HUES6 (cell line): ENCODE measurements around the gene ABLIM3.

Experiments used
- H3K27ac ChIP-seq: 2 replicates; pipeline ENCODE4 v1.7.0; 2013; ENCODE audit warnings: low read depth, mild to moderate bottlenecking, low read length, inconsistent platforms
- H3K27me3 ChIP-seq: 2 replicates; pipeline ENCODE4 v1.6.1; 2013; ENCODE audit warnings: low read length; ENCODE audit not compliant: control insufficient read depth, insufficient read depth
- H3K36me3 ChIP-seq: 2 replicates; pipeline ENCODE4 v1.6.1; 2013; ENCODE audit warnings: low read length; ENCODE audit not compliant: control insufficient read depth, insufficient read depth
- H3K4me1 ChIP-seq: 2 replicates; pipeline ENCODE4 v1.6.1; 2013; ENCODE audit warnings: low read length; ENCODE audit not compliant: control insufficient read depth, insufficient read depth
- H3K4me3 ChIP-seq: 2 replicates; pipeline ENCODE4 v1.5.1; 2013; ENCODE audit warnings: low read depth, low read length
- H3K9ac ChIP-seq: one replicate; pipeline ENCODE4 v1.6.1; 2013; ENCODE audit warnings: mild to moderate bottlenecking, low read length
- H3K9me3 ChIP-seq: 2 replicates; pipeline ENCODE4 v1.6.1; 2013; ENCODE audit warnings: low read depth, low read length; ENCODE audit not compliant: control insufficient read depth, insufficient read depth

ABLIM3 gene

DNA sequence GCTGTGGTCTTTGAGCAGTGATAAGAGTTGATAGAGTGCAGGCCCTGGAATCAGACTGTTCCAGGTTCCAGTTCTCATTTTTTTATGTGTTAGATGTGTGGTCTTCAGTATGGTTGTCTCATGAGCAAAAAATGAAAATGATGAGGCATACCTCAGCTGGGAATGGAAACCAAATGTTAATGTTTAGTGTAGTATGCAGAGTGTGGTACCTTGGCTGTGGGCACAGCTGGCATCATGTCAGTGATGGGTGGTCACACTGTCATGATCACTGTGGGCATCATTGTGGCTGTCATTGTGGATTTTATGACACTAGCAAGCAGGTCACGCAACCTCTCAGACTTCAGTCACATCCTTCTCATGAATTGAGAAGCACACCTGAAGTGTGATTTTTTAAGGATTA is 6.4 kb downstream of the ABLIM3 start:
- H3K4me1 ChIP-seq, result peaks cover 5% of the 10 kb centered on the region; the same call in 1 of the 2 replicates
- no peak overlapping the region for H3K27ac ChIP-seq
- H3K4me3 ChIP-seq, result no peak overlapping the region
- peaks cover 3% of the 10 kb centered on the region for H3K27me3 ChIP-seq
- peaks cover 3% of the 10 kb centered on the region; the same call in 1 of the 2 replicates for H3K9me3 ChIP-seq
- H3K36me3 ChIP-seq, result no peaks in the 10 kb centered on the region
- H3K9ac ChIP-seq, result no peak overlapping the region

DNA sequence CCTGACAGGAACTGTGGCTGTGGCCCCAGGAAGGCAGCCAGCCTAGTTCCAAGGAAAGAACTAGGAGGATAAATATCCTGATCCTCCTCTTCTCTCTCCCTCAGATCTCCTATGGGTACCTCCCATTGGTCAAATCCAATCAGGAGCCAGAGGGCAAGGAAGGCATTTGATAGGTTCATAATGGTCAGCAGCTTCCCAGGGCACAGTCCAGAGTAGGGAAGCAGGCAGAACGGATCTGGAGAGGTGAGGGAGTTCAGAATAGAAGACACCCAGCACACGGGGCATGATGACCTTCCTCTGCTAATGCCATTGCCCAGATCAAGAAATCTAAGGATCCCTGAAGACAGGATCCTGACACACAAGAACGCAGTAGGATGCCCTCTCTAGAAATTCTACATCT is 8.6 kb downstream of the ABLIM3 start:
- Histone ChIP-seq H3K4me1 (peaks cover 6% of the 10 kb centered on the region; the same call in 1 of the 2 replicates), H3K9me3 (peaks cover 3% of the 10 kb centered on the region; the same call in 1 of the 2 replicates), H3K27ac (no peak overlapping the region), H3K4me3 (no peak overlapping the region), H3K9ac (no peak overlapping the region), H3K27me3 (no peaks in the 10 kb centered on the region), H3K36me3 (no peaks in the 10 kb centered on the region)

DNA sequence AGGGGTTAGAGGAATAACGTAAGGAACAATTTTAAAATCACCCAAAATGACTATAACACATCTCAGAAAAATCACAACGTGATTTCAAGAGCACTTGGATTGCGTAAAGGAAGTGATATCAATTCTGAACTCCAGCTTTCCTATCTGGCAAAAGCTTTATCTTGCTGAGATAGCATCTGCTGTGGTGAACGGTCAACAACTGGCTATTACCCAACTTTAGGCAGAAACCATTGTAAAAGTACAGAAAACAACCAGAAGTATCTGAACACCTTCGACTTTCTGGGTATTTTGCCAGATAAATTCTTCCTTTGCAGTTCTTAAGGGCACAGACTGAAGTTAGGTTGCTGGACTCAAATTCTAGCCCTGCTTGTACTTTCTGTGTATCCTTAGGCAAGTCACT is 9.2 kb downstream of the ABLIM3 start:
- Histone ChIP-seq H3K36me3 (no peaks in the 10 kb centered on the region), H3K27ac (no peak overlapping the region), H3K4me1 (peaks cover 6% of the 10 kb centered on the region; the same call in 1 of the 2 replicates)

DNA sequence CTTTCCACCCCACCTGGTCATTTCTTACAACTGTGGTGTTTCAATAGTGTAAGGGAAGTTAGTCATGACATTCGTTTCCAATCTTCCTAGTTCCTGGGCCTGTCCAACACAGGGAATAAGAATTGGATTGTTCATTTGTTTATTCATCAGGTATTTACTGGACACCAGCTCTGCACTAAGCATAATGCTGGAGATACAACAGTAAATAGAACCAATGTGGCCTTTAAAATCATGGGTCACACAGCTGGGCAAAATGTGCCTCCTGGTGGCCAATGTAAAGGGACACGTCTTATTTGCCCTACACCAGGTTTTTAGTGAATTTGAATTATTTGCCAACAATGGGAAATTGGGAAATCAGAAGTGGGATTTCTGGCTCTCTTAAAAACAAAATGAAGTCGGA is 10.4 kb downstream of the ABLIM3 start:
- Histone ChIP-seq H3K27ac (no peak overlapping the region), H3K9ac (no peak overlapping the region), H3K36me3 (no peaks in the 10 kb centered on the region), H3K27me3 (no peaks in the 10 kb centered on the region), H3K9me3 (no peaks in the 10 kb centered on the region), H3K4me1 (peaks cover 6% of the 10 kb centered on the region; the same call in 1 of the 2 replicates), H3K4me3 (no peak overlapping the region)

More for the DNA sequence above, 9.2 kb downstream of the ABLIM3 start:
- Histone ChIP-seq H3K27me3 (no peaks in the 10 kb centered on the region), H3K9me3 (peaks cover 3% of the 10 kb centered on the region; the same call in 1 of the 2 replicates), H3K4me3 (no peak overlapping the region), H3K9ac (no peak overlapping the region)

DNA sequence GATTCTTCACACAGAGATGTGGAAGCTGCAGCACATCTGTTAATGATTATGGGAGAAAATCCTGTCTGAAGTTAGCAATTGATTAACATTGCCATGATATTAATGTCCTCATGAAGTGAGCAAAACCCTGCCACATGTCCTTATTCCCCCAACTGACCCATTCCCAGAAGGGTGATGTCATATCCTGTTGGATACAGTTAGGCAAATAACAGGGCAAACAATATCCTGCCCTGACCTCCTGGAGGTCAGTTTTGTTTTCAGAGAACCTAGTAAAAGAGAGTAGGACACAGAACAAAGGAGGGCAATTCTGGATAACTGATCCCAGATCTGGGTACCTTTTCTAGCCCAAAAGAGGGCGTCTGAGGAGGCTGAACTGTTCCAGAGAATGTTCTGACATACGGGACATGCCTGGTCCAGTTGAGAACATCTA is 11.0 kb downstream of the ABLIM3 start:
- Histone ChIP-seq H3K9me3 (no peaks in the 10 kb centered on the region), H3K27me3 (no peaks in the 10 kb centered on the region), H3K4me1 (peaks cover 6% of the 10 kb centered on the region; the same call in 1 of the 2 replicates), H3K27ac (no peak overlapping the region), H3K9ac (no peak overlapping the region), H3K4me3 (no peak overlapping the region), H3K36me3 (no peaks in the 10 kb centered on the region)

DNA sequence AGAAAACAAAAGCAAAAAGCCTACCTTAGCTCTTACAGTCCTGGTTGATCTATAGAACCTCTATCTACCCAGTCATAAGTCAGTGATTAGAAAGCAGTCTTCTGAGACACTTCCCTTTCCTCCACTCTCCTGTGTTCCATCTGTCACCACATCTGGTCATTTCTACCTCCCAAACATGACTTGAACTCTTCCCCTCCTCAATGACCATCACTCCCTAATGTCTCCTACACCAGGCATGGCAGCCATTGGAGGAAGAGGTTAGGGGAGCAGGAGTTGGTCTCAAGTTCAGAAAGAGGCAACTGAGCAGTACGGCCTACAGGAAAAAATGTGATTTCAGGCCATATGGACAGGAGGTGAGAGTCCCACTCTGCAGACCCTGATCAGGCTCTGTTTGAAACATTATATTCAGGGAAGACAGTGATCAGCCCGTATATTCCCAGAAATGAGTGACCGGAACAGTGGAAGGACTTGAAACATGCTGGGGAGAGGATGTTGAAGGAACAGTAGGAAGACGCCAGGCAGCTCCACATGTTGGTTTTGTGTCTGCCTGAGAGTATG is 12.0 kb downstream of the ABLIM3 start:
- Histone ChIP-seq H3K27ac (no peak overlapping the region), H3K9ac (no peak overlapping the region), H3K4me1 (peaks cover 6% of the 10 kb centered on the region; the same call in 1 of the 2 replicates)

DNA sequence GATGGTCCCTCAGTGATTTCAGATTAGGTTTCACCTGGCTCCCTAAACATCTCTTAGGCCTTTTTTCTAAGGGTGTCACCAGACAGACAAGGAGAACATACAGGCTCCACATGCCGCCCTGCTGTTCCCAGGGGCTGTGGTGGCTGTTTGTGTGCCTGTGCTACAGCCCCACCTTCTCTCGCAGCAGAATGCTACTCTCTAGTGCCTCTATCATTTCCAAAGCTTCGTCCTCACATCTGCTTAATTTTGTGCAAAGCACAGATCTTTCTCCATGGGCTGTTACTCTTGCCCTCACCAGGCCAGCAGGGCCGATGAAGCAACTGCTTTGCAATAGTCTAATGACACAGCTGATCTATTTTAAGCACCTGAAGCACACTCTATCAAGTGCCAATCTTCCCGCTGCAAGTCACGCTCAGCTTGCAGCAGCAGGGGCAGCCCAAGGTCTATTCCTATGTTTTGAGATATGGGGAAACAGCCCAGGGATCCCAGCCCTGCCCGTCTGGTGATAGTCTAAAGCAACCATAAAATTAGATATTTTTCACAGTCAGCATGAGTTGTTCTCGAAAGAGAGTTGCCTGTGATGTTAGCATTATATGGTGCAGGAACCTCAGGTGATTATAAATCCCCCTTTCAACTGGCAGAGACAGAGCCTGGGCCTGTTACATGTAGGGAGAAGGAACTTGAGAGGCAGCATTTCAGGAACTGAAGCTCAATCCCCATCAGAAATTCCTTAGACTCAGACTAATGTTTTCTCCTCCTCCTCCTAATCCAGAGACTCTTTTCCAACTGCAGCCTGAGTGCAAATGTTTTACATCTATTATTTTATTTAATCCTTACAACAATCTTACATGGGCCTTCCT is 12.7 kb downstream of the ABLIM3 start:
- no peaks in the 10 kb centered on the region for H3K27me3 ChIP-seq
- no peak overlapping the region for H3K4me3 ChIP-seq
- no peak overlapping the region for H3K27ac ChIP-seq
- H3K9ac ChIP-seq, result no peak overlapping the region
- H3K36me3 ChIP-seq, result no peaks in the 10 kb centered on the region
- H3K4me1 ChIP-seq, result peaks cover 6% of the 10 kb centered on the region; the same call in 1 of the 2 replicates
- H3K9me3 ChIP-seq, result no peaks in the 10 kb centered on the region

More for the DNA sequence above, 12.0 kb downstream of the ABLIM3 start:
- Histone ChIP-seq H3K27me3 (no peaks in the 10 kb centered on the region), H3K4me3 (no peak overlapping the region), H3K36me3 (no peaks in the 10 kb centered on the region), H3K9me3 (no peaks in the 10 kb centered on the region)

DNA sequence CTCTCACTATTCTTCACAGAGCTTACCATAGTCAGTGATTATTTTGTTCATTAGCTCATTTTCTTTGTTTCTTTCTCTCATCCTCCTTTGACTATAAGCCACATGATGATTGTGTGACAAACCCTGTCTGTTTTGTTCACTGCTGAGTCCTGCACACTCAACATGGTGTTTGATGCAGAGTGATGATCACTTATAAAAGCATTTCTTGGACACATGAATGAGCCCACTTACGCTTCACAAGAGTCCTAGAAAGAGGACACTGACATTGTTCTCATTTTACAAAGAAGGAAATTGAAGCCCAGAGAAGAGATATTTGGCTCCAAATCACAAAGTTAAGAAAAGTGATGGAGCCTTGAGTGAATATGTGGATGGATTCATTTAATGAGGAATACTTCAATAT is 13.4 kb downstream of the ABLIM3 start:
- Histone ChIP-seq H3K27ac (no peak overlapping the region), H3K4me1 (peaks cover 6% of the 10 kb centered on the region; the same call in 1 of the 2 replicates), H3K9ac (no peak overlapping the region), H3K4me3 (no peak overlapping the region), H3K27me3 (no peaks in the 10 kb centered on the region), H3K36me3 (no peaks in the 10 kb centered on the region), H3K9me3 (no peaks in the 10 kb centered on the region)

DNA sequence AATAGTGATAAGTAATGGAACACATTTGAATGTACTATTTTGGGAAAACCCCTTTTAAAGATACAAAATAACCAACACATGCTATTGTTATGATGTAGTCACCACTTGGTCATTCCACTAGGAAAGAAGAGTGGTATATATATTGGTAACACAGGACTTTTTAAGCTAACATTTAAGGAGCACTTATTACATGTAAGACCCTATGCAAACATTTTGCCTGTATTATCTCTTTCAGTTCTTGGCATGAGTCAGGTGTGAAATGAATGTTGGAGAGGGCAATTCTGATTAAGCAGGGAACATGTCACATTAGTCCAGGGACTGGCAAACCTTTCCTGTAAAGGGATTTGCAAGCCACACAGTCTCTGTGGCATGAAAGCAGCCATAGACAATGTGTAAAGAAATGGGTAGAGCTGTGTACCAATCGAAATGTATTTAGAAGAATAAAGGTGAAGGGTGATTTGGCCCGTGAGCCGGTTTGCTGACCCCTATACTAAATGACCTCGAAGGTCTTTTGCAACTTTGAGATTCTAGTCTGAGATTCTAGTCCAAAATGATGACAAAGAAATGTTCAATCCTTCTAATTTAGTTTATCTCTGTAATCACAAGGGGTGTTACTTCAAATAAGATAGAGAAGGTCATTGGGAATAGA is 15.3 kb downstream of the ABLIM3 start:
- Histone ChIP-seq H3K27me3 (no peaks in the 10 kb centered on the region), H3K9me3 (no peaks in the 10 kb centered on the region), H3K4me3 (no peak overlapping the region), H3K36me3 (no peaks in the 10 kb centered on the region), H3K9ac (no peak overlapping the region), H3K4me1 (peaks cover 6% of the 10 kb centered on the region; the same call in 1 of the 2 replicates), H3K27ac (no peak overlapping the region)

DNA sequence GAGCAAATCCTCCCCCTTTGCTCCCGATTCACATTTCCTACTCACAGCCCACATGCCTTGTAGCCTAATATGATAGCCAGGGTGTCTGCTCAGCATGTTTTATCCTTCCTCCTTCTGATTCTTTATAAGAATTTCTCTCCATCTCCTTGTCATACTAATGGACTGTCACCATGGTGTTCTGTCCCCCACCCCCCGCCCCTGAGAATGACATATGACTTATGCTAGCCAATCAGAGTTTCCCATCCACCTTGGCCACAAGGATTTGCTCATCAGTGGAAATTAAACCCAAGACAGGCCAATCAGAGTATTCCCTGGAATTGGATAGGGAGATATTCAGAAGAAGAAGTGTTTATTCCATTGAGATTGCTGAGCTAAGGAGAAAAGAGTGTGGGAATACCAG is 16.0 kb downstream of the ABLIM3 start:
- Histone ChIP-seq H3K27ac (no peak overlapping the region), H3K9me3 (no peaks in the 10 kb centered on the region), H3K36me3 (no peaks in the 10 kb centered on the region), H3K4me1 (peaks cover 4% of the 10 kb centered on the region; the same call in 1 of the 2 replicates), H3K4me3 (no peak overlapping the region), H3K27me3 (no peaks in the 10 kb centered on the region), H3K9ac (no peak overlapping the region)
